Large intestine (tissue), 3 donors: ENCODE measurements around the gene YPEL4. TPM values are rescaled to one million over a fixed set of nuclear protein-coding genes. Genes with fewer than 3 reads are reported as not detected.

ENCODE experiments used
- DNase-seq, 2 donors: peaks; one replicate each; pipeline versions ENCODE4 v3.0.0 to v3.0.0-alpha.2; 2013
- H3K27ac ChIP-seq: one replicate; pipeline ENCODE4 v1.5.1; 2013; ENCODE audit warnings: low read length
- H3K27me3 ChIP-seq: 2 replicates; pipeline ENCODE4 v1.6.1; 2013; ENCODE audit warnings: low read length; ENCODE audit not compliant: control insufficient read depth, insufficient read depth
- H3K36me3 ChIP-seq: 2 replicates; pipeline ENCODE4 v1.6.1; 2013; ENCODE audit warnings: low read length; ENCODE audit not compliant: control insufficient read depth, insufficient read depth
- H3K4me1 ChIP-seq: one replicate; pipeline ENCODE4 v1.6.1; 2013; ENCODE audit warnings: low read length; ENCODE audit not compliant: control insufficient read depth, insufficient read depth
- H3K4me3 ChIP-seq: one replicate; pipeline ENCODE4 v1.5.1; 2013; ENCODE audit warnings: low read length
- H3K9me3 ChIP-seq: one replicate; pipeline ENCODE4 v1.6.1; 2013; ENCODE audit warnings: mild to moderate bottlenecking, low read depth, low read length, moderate library complexity; ENCODE audit not compliant: control insufficient read depth
- WGBS: methylation state at CpG from one replicate; pipeline ENCODE4 v1.1.5; 2013; ENCODE audit warnings: low lambda C conversion rate; ENCODE audit not compliant: insufficient coverage; 5-methylcytosine and 5-hydroxymethylcytosine counted together
- polyA plus RNA-seq: library from polyadenylated mRNA; unstranded; fragments of 120-200 nt; gene quantifications from one replicate; pipeline ENCODE4 v1.2.1, GENCODE V29; 2013

Gene YPEL4
- polyA plus RNA-seq, 1 donor, result 2.6 TPM

- Histone ChIP-seq H3K27me3 (no peaks in the 10 kb centered on the region), H3K9me3 (no peaks in the 10 kb centered on the region), H3K27ac (peak within 1 kb of the TSS; percentile 95), H3K36me3 (peaks cover 16% of the 10 kb centered on the region), H3K4me1 (peaks cover 7% of the 10 kb centered on the region), H3K4me3 (peak within 1 kb of the TSS; percentile 97)
- DNase-seq, result peak; percentile 100
- no CpG with 5 or more reads among the region's 96 CpGs for WGBS
Observed at GRCh38 chr11:57667736-57668433, 18.2 kb upstream of the YPEL4 start, which contains the start of gene ZDHHC5. ZDHHC5 (plus strand) TSS chr11:57668114; CDS start chr11:57673091, 4,977 bp downstream.

GRCh38 chr11:57667117-57667735, 17.5 kb upstream of the YPEL4 start:
- H3K4me1 ChIP-seq, result peaks cover 7% of the 10 kb centered on the region
- peak; percentile 98 to 99 for DNase-seq
- H3K4me3 ChIP-seq, result peak overlapping the region; percentile 97
- peaks cover 13% of the 10 kb centered on the region for H3K36me3 ChIP-seq
- H3K27me3 ChIP-seq, result no peaks in the 10 kb centered on the region
- no CpG with 5 or more reads among the region's 29 CpGs for whole genome bisulfite sequencing
- no peaks in the 10 kb centered on the region for H3K9me3 ChIP-seq
- peak overlapping the region; percentile 95 for H3K27ac ChIP-seq

- DNase-seq, result no peak
- peaks cover 28% of the 10 kb centered on the region for H3K36me3 ChIP-seq
- 90% methylated on average over 4 of the region's 9 CpGs for WGBS
Observed at GRCh38 chr11:57663975-57664374, 14.3 kb upstream of the YPEL4 start.

GRCh38 chr11:57662893-57663292, 13.2 kb upstream of the YPEL4 start:
- 76% methylated on average over 3 of the region's 4 CpGs for WGBS
- Histone ChIP-seq H3K36me3 (peaks cover 28% of the 10 kb centered on the region), H3K4me1 (peaks cover 2% of the 10 kb centered on the region), H3K27me3 (no peaks in the 10 kb centered on the region), H3K9me3 (no peaks in the 10 kb centered on the region), H3K27ac (no peak overlapping the region), H3K4me3 (no peak overlapping the region)
- DNase-seq, result no peak

More at GRCh38 chr11:57663975-57664374, 14.3 kb upstream of the YPEL4 start:
- H3K9me3 ChIP-seq, result no peaks in the 10 kb centered on the region
- no peak overlapping the region for H3K27ac ChIP-seq
- no peak overlapping the region for H3K4me3 ChIP-seq
- H3K27me3 ChIP-seq, result no peaks in the 10 kb centered on the region
- peaks cover 2% of the 10 kb centered on the region for H3K4me1 ChIP-seq

- Histone ChIP-seq H3K4me3 (no peak overlapping the region), H3K27ac (no peak overlapping the region), H3K27me3 (no peaks in the 10 kb centered on the region), H3K9me3 (no peaks in the 10 kb centered on the region), H3K4me1 (no peaks in the 10 kb centered on the region), H3K36me3 (peaks cover 28% of the 10 kb centered on the region)
- DNase-seq, result no peak
- no CpG with 5 or more reads among the region's 14 CpGs for WGBS
Observed at GRCh38 chr11:57659669-57660068, 10.0 kb upstream of the YPEL4 start.

- Histone ChIP-seq H3K9me3 (no peaks in the 10 kb centered on the region), H3K27me3 (no peaks in the 10 kb centered on the region), H3K27ac (no peak overlapping the region), H3K4me3 (peak overlapping the region; percentile 68), H3K36me3 (peaks cover 28% of the 10 kb centered on the region), H3K4me1 (no peaks in the 10 kb centered on the region)
- no peak for DNase-seq
- no CpG with 5 or more reads among the region's 8 CpGs for WGBS
Observed at GRCh38 chr11:57658023-57658361, 8.3 kb upstream of the YPEL4 start.

GRCh38 chr11:57657194-57658022, 7.7 kb upstream of the YPEL4 start, which contains the start of gene CLP1:
CLP1 (plus strand) TSS chr11:57657762; CDS start chr11:57659477, 1,715 bp downstream.
- no peaks in the 10 kb centered on the region for H3K4me1 ChIP-seq
- no CpG with 5 or more reads among the region's 45 CpGs for WGBS
- H3K27me3 ChIP-seq, result peaks cover 3% of the 10 kb centered on the region
- peak within 1 kb of the TSS; percentile 68 for H3K4me3 ChIP-seq
- H3K27ac ChIP-seq, result peak within 1 kb of the TSS; percentile 77
- no peaks in the 10 kb centered on the region for H3K9me3 ChIP-seq
- peak; percentile 99 to 100 for DNase-seq
- peaks cover 27% of the 10 kb centered on the region for H3K36me3 ChIP-seq

- no peak for DNase-seq
Observed at GRCh38 chr11:57656885-57657193, 7.1 kb upstream of the YPEL4 start.

GRCh38 chr11:57653163-57653562, 3.5 kb upstream of the YPEL4 start:
- no peak for DNase-seq
- peaks cover 42% of the 10 kb centered on the region for H3K27me3 ChIP-seq
- H3K27ac ChIP-seq, result no peak overlapping the region
- H3K36me3 ChIP-seq, result no peaks in the 10 kb centered on the region
- no peaks in the 10 kb centered on the region for H3K9me3 ChIP-seq
- peaks cover 14% of the 10 kb centered on the region for H3K4me1 ChIP-seq
- H3K4me3 ChIP-seq, result no peak overlapping the region
- WGBS, result 0% methylated on average over 1 of the region's 3 CpGs

More at GRCh38 chr11:57656885-57657193, 7.1 kb upstream of the YPEL4 start:
- peaks cover 8% of the 10 kb centered on the region for H3K27me3 ChIP-seq
- H3K36me3 ChIP-seq, result peaks cover 23% of the 10 kb centered on the region
- peak overlapping the region; percentile 68 for H3K4me3 ChIP-seq
- H3K4me1 ChIP-seq, result no peaks in the 10 kb centered on the region
- no CpG with 5 or more reads among the region's 5 CpGs for WGBS
- H3K9me3 ChIP-seq, result no peaks in the 10 kb centered on the region
- peak overlapping the region; percentile 77 for H3K27ac ChIP-seq

GRCh38 chr11:57652662-57653061, 3.0 kb upstream of the YPEL4 start:
- no peak overlapping the region for H3K4me3 ChIP-seq
- H3K9me3 ChIP-seq, result no peaks in the 10 kb centered on the region
- no peaks in the 10 kb centered on the region for H3K36me3 ChIP-seq
- peaks cover 47% of the 10 kb centered on the region for H3K27me3 ChIP-seq
- H3K4me1 ChIP-seq, result peaks cover 18% of the 10 kb centered on the region
- no peak for DNase-seq
- no CpG with 5 or more reads among the region's 3 CpGs for WGBS
- H3K27ac ChIP-seq, result no peak overlapping the region
